ENCODE results near the gene KLHL3.

Gene KLHL3

DNA sequence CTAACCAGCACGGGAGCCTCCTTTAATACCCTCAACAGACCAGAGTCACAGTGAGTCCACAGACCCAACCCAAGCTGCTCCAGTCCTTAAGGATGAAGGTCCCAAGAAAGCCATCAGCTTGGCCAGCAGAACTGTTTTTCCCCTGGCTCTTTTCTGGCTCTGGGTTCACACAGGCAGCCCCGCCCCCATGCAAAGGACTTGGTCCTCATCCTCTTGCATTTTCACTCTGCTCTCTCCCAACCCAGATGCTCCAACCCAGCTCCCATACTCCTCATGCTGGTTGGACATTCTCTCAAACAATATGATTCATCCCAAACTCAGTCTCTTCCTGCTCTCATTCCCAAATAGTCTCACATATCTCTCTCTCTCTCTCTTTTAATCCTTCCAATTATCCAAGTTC lies 162.5 kb downstream of the KLHL3 start:
- in situ Hi-C loops (cut with MboI; ENCODE audit: low pct_unique_long_range_greater_than_20kb, low sequenced_read_pairs, unreplicated experiment), result no loop called here
- TF ChIP-seq, protein P1, sequence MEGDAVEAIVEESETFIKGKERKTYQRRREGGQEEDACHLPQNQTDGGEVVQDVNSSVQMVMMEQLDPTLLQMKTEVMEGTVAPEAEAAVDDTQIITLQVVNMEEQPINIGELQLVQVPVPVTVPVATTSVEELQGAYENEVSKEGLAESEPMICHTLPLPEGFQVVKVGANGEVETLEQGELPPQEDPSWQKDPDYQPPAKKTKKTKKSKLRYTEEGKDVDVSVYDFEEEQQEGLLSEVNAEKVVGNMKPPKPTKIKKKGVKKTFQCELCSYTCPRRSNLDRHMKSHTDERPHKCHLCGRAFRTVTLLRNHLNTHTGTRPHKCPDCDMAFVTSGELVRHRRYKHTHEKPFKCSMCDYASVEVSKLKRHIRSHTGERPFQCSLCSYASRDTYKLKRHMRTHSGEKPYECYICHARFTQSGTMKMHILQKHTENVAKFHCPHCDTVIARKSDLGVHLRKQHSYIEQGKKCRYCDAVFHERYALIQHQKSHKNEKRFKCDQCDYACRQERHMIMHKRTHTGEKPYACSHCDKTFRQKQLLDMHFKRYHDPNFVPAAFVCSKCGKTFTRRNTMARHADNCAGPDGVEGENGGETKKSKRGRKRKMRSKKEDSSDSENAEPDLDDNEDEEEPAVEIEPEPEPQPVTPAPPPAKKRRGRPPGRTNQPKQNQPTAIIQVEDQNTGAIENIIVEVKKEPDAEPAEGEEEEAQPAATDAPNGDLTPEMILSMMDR (IDR thresholded peaks at IDR 0.05; ENCODE audit: extremely low read depth, insufficient read depth, missing control alignments), result no peak
- DNase-seq (ENCODE audit: low spot score), result no peak

DNA sequence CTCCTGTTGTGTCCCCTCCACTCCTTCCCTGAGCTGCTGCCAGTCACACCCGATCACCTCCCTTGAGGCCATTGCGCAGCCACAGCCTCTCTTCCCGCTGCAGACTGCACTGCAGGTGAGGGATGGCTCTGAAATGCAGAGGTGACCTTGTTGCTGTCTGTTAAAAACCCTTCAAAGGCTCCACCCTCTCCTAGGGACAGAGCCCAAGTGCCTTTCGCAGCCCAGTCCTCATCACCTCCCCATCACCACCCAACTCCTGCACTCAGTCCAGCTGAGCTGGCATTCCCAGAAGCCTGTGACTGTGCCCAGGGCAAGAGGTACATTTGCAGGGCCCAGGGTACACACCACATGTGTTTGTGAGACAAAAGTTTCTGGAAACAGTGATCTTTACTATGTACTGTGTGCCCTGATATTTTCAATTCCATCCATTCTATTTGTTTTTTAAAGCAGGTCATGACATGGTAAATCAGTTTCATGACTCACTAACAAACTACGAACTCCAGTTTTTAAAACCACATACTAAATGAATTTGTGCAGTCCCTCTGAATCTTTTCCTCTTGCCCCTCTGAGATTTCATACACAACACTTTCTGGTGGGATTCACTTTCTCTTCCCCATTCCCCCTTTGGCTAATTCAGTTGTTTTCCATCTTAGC lies 163.7 kb downstream of the KLHL3 start:
- TF ChIP-seq, protein P1 (IDR thresholded peaks at IDR 0.05; ENCODE audit: extremely low read depth, insufficient read depth, missing control alignments), result no peak
- in situ Hi-C loops (cut with MboI; ENCODE audit: low pct_unique_long_range_greater_than_20kb, low sequenced_read_pairs, unreplicated experiment), result no loop called here
- no peak for DNase-seq (ENCODE audit: low spot score)

DNA sequence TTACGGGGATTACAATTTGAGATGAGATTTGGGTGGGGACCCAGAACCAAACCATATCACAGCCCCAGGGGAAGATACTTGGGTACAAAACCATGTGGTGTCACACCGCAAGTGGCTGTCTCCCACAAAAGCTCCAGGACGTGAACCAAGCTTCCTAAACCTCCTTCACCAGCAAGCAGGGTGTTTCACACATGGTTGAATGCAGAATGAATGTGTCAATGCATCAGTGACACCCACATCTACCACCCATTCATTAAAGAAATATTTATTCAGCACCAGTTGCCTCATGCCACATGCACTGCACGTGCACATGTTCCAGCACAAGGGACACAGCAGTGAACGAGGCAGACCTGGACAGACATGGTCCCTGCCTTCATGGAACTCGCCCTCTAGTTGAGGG lies 165.8 kb downstream of the KLHL3 start:
- DNase-seq (ENCODE audit: low spot score), result no peak
- in situ Hi-C loops (cut with MboI; ENCODE audit: low pct_unique_long_range_greater_than_20kb, low sequenced_read_pairs, unreplicated experiment), result no loop called here
- TF ChIP-seq, protein P1 (IDR thresholded peaks at IDR 0.05; ENCODE audit: extremely low read depth, insufficient read depth, missing control alignments), result no peak
